Urinary bladder (tissue), 4 donors: ENCODE results near the gene ZNF516. TPM values are rescaled to one million over a fixed set of nuclear protein-coding genes. Genes with fewer than 3 reads are reported as not detected.

ENCODE experiments used
- DNase-seq: peaks from one replicate; pipeline ENCODE4 v3.0.0-alpha.2; 2015; ENCODE audit errors: extremely low spot score
- H3K27ac ChIP-seq: one replicate; pipeline ENCODE4 v1.5.1; 2013; ENCODE audit warnings: low read depth, mild to moderate bottlenecking, moderate library complexity
- H3K36me3 ChIP-seq: one replicate; pipeline ENCODE4 v1.6.1; 2013; ENCODE audit warnings: mild to moderate bottlenecking, moderate library complexity; ENCODE audit not compliant: insufficient read depth
- H3K4me1 ChIP-seq: one replicate; pipeline ENCODE4 v1.6.1; 2013; ENCODE audit warnings: mild to moderate bottlenecking, moderate library complexity; ENCODE audit not compliant: insufficient read depth
- H3K4me3 ChIP-seq: one replicate; pipeline ENCODE4 v1.5.1; 2013; ENCODE audit warnings: low read depth, low read length
- WGBS: extraction: QIAGEN DNeasy Blood & Tissue Kit; methylation state at CpG from one replicate; pipeline ENCODE4 v1.1.7; 2013; 5-methylcytosine and 5-hydroxymethylcytosine counted together
- polyA plus RNA-seq: library from polyadenylated mRNA; stranded (reverse); fragments of 200-250 nt; gene quantifications from one replicate; pipeline ENCODE4 v1.2.3, GENCODE V29; 2013
- total RNA-seq: library from RNA; depleted of rRNA; stranded (reverse); fragments of >200 nt; gene quantifications from one replicate; pipeline ENCODE4 v1.2.3, GENCODE V29; 2014
- donor health status: healthy with polysubstance abuse.
- donor health status: healthy.

The ZNF516 gene
- total and polyA plus RNA-seq, 2 donors: 16.1 to 30.5 TPM

DNA sequence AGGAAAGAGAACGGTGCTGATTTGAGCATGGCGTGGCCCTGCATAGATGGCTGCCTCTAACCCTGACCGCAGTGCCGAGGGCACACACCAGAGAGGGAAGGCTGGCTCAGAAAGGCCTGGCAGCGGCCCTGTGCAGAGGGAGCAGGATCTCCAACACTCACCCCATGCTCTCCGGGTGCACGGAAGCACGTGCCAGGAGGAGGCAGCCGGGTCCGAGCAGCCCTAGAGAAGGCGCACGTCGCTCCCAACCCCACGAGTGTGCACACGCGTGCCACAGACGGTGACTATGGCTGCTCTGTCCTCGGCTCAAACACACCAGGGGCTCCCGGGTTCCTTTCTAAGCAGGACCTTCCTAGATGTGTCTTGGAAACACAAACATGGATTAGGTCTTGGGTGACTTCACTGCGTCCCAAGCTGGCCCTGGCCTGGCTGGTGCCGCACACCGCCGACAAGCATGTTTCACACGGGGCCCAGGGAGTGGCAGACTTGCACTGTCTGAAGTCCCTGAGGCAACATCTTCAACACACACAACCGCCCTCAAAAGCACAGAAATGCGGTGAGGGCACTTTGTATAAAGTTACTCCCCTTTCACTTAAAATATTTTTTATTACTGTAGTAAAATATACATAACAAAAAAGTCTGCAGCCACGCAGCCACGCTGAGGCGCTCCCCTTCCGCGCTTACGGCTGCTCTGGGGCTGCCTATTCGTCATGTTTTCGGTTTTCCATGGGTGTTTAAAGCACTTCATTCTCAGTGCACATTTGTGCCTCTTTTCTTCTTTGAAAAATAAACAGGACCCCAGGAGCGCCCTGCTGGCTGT, 110.0 kb downstream of the ZNF516 start:
- Histone ChIP-seq H3K36me3 (no peaks in the 10 kb centered on the region), H3K4me3 (no peak overlapping the region), H3K4me1 (no peaks in the 10 kb centered on the region), H3K27ac (no peak overlapping the region)
- WGBS: 93% methylated on average over 35 of the region's 35 CpGs
- no peak for DNase-seq

DNA sequence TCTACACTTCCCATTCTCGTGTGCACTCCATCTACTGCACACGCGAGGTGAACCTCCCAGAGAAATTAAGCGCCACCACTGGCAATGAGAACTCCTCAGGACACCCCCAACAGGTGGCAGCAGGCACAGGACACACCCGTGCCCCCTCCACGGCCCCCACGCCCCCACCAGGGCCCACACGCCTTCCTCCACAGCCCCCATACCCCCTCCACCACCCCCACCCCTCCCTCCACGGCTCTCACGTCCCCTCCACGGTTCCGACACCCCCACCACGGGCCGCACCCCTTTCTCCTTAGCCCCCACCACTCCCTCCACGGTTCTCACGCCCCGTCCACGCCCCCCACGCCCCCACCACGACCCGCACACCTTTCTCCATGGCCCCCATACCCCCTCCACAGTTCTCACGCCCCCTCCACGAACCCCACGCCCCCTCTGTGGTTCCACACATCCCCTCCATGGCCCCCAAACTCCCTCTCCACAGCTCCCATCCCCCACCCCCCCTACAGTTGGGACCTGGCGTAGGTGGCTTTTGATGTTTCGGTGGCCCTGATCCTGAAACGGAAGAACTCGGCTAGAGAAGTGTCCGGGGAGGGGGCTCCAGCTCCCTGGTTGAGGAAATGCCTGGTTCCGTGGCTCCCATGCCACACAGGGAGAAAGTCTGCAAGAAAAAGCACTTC, 110.8 kb downstream of the ZNF516 start:
- no peak for DNase-seq
- no peak overlapping the region for H3K4me3 ChIP-seq
- WGBS: 93% methylated on average over 30 of the region's 30 CpGs

DNA sequence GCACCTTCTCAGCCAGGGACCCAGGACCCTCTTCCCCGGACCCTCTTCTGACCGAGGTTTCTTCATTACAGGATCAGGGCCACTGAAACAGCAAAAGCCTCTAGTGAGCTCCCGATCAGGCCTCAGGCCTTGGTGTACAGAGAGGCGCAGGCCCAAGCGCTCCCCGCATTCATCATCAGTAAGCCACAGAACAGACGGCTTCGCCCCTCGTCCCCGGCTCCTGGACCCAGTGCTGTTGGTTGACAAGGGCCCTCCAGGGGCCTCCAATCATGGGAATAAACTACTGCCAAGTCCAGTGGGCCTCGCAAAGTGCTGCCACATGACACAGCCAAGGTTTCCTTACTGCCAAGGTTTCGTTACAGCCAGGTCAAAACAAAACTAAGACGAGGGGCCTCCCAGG, 111.4 kb downstream of the ZNF516 start:
- H3K4me1 ChIP-seq: no peaks in the 10 kb centered on the region
- no peak for DNase-seq
- no peak overlapping the region for H3K27ac ChIP-seq
- H3K36me3 ChIP-seq: peaks cover 3% of the 10 kb centered on the region
- 93% methylated on average over 13 of the region's 13 CpGs for WGBS
- H3K4me3 ChIP-seq: no peak overlapping the region

More for the DNA sequence above, 110.8 kb downstream of the ZNF516 start:
- Histone ChIP-seq H3K4me1 (no peaks in the 10 kb centered on the region), H3K36me3 (peaks cover 3% of the 10 kb centered on the region), H3K27ac (no peak overlapping the region)

DNA sequence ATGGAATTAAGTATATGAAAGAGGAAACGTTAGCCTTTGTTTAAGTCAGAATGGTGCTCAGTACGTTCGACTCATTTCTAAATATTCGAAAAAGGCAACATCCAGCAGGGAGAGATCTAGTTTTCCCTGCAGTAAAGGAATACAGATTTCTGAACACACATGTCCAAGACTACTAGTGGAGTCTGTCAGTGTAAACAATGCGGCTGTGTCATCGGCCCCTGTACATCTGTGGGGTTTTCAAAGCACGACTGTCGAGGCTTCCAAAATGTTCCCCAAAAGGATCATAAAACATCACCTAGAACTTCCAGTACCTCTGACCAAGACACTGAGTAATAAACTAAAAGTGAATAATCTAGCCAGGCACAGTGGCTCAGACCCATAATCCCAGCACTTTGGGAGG, 112.8 kb downstream of the ZNF516 start:
- H3K27ac ChIP-seq: no peak overlapping the region
- H3K36me3 ChIP-seq: peaks cover 3% of the 10 kb centered on the region
- DNase-seq: no peak
- H3K4me1 ChIP-seq: no peaks in the 10 kb centered on the region
- 63% methylated on average over 8 of the region's 8 CpGs for WGBS
- H3K4me3 ChIP-seq: no peak overlapping the region

DNA sequence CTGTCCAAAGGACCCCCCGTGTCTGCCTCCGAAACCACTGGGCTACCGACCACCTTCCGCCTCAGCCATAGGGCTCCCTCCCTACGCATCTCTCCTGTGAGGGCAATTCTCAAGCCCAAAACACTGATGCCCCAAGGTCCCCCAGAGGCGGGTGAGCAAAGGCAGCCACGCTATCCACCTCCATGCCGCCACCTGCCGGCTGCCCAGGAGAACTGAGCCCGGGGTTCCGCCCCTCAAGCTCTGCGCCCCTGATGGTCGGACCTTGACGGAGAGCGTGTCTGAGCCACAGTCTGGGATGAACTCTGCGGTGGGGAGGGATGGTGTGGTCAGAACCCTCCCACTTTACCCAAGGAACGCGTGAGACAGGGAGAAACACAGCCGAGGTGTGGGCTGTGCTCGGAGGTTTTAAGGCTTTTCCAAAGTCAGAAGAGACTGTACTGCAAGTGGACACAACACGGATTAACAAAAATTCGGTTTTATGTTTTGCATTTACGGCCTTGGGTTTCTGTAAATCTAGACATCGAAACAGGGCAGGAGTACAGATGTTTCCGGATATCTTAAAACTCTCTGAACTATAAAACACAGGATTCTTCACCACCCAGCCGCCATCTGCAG, 114.1 kb downstream of the ZNF516 start:
- Histone ChIP-seq H3K27ac (no peak overlapping the region), H3K36me3 (peaks cover 3% of the 10 kb centered on the region), H3K4me1 (no peaks in the 10 kb centered on the region), H3K4me3 (no peak overlapping the region)
- WGBS: 77% methylated on average over 26 of the region's 26 CpGs
- DNase-seq: no peak

DNA sequence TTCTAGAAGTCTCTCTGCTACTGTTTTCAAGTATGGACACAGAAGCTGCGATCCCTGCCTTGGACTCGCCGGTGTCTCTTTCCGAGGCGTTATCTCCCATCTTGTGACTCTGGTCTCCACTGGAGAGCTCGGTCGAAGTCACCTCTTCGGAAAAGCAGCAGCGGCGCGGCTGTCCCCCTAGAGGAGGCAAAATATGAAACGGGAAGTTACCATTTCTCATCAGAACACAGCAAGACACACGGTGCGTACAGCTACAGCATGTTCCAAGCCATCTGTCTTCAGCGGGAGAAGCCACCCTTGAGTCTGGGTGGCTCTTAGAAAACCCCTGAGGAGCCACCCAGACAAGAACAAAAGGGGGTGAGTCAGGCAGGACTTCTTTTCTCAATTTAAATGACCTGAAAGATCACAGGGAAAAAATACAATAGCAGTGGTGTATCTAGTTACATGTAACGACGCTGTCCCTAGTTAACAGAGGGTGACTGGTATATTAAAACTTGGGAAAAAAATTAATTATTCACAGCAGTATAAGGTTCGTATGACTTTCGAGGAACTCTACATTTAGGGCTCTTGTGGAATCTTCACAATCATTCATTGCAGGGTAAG, 114.8 kb downstream of the ZNF516 start:
- Histone ChIP-seq H3K27ac (no peak overlapping the region), H3K36me3 (peaks cover 3% of the 10 kb centered on the region), H3K4me1 (no peaks in the 10 kb centered on the region), H3K4me3 (no peak overlapping the region)
- WGBS: 95% methylated on average over 19 of the region's 19 CpGs
- no peak for DNase-seq

DNA sequence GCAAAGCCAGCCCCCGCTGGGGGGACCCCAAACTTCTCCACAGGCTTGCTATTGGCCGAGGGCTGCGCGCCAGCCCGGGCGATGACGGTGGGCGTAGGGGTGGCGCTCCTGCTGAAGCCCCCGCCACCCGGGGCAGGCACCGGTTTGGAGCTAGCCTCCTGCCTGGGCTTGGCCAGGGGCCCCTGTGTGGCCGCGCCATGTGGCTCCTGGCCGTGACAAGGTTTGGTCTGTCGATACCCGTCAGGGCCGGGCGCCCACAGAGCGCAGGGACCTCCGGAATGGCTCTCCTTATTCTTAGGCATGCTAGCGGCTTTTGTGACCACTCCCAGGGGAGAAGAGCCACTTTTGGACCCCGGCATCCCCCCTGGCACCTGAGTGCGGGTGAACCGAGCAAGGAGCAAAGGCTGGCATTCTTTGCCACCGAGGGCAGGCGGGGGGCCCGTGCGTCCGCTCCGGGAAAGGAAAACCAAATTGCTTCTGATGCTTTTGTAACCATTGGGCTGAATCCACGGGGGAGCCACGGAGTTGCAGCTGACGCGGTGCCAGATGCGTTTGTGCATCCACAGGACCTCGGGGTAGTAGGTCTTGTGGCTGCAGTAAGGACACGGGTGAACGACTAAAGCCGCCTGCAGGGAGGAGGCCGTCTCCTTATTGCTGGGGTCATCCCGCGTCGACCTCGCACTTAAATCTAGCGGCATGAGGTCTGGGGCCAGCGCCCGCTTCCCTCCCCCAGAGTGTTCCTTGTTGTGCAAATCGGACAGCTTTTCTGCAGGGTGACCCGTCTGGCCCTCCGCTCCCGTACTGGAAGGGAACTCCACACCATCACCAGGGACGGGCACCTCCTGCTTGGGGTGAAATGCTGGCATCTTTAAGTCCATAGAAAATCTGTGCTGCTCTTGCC, 115.6 kb downstream of the ZNF516 start:
- Histone ChIP-seq H3K27ac (no peak overlapping the region), H3K4me3 (no peak overlapping the region), H3K4me1 (no peaks in the 10 kb centered on the region), H3K36me3 (peaks cover 3% of the 10 kb centered on the region)
- WGBS: 97% methylated on average over 53 of the region's 53 CpGs
- no peak for DNase-seq

DNA sequence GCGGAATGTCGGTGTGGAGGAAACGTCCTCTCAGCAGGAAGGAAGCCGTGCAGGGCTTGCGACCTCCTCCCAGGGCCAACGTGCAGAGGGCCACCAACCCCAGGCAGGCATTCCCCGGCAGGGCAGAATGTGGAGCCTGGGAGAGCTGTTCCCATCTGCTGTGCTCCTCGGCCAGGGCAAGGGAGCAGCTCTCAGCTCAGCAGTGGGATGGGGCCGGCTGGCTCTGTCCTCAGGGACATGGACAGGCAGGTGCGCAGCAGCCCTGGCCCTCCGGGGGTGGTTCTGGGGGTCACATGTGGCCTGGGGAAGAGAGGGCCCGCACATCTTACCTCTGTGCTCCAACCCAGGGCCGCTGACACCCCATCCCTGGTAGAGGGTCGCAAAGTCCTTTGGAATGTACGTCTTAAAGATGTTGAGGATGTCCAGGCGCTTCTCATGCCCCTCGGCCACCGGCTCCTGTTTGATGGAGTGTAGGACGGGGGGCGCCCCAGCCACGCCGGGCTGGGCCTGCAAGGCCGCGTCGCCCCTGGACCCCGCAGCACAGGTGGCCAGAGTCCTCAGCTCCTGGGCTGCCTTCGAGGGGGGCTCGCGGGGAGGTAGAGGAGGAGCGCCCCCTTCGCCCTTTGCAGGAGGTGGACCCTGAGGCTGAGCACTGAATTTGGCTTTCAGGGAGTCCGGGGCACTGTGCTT, 116.4 kb downstream of the ZNF516 start:
- no peak overlapping the region for H3K4me3 ChIP-seq
- no peaks in the 10 kb centered on the region for H3K4me1 ChIP-seq
- WGBS: 90% methylated on average over 32 of the region's 32 CpGs
- H3K36me3 ChIP-seq: peaks cover 3% of the 10 kb centered on the region
- DNase-seq: no peak
- H3K27ac ChIP-seq: no peak overlapping the region

DNA sequence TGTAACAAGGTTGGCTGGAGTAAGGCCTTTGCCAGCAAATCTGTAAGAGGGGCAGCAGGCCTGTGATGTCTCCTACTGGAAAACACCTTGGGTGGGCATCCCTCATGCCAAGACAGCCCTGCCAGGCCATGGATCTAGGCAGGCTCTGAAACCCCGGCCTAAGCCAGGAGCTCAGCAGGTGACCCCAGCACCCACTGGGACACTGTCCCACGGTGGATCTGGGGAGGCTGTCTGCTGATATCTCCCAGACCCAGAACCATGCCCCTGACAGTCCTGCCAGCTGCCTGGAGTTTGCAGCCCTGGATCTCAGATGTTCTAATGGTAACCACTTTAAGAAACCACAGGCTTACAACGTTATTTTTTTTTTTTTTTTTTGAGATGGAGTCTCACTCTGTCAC, 117.7 kb downstream of the ZNF516 start:
- WGBS: 85% methylated on average over 3 of the region's 3 CpGs
- DNase-seq: no peak

DNA sequence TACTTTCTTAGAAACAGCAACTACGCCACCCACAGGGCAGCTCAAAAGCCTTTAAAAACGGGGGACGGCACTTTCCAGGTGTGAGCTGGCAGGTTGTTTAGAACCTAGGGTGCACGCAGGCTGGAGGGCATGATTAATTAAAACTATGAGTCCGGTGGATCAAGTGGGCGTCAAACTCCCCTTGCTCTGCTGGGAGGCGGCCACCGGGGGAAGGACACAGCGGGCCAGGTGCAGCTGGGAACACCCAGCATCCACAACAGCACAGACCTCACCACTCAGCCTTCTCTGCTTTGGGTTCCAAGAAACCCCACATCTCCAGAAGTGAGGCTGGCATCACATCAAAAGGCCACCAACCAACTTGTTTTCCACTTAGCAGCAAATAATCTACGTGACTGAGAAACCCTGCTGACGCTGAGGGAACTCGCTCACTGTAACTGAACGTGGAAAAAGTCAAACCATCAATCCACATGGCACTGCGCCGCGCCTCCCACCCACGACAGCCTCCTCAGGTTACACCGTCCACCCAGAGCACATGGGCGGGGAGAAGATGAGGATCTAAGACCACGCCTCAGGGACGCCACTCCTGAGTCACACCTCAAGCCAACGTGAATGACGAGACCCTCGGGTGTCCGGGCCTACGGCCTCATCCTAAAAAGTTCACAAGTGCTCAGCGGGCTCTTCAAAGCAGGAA, 118.2 kb downstream of the ZNF516 start:
- H3K4me1 ChIP-seq: no peaks in the 10 kb centered on the region
- H3K27ac ChIP-seq: no peak overlapping the region
- peaks cover 3% of the 10 kb centered on the region for H3K36me3 ChIP-seq
- no peak for DNase-seq
- WGBS: 85% methylated on average over 27 of the region's 27 CpGs
- no peak overlapping the region for H3K4me3 ChIP-seq

More for the DNA sequence above, 117.7 kb downstream of the ZNF516 start:
- peaks cover 3% of the 10 kb centered on the region for H3K36me3 ChIP-seq
- H3K4me3 ChIP-seq: no peak overlapping the region
- no peaks in the 10 kb centered on the region for H3K4me1 ChIP-seq
- H3K27ac ChIP-seq: no peak overlapping the region

DNA sequence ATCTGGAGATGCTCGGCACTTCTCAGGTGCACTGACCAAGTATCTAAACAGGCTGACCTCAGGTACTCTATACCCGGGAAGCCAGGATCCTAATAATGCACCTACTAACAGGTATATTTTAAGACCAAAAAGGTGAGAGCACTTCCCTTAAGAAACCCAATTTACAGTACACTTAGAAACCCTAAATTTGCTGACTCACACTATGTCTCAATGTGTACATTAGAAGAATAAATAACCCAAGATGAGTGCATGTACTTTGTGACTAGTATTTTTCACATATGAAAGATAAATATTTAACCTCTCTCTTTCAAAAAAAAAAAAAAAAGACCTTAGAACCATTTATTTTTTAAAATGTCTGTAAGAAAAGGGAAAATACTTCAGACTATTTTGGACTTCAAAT, 118.8 kb downstream of the ZNF516 start:
- H3K36me3 ChIP-seq: peaks cover 3% of the 10 kb centered on the region
- H3K4me3 ChIP-seq: no peak overlapping the region
- 88% methylated on average over 2 of the region's 2 CpGs for WGBS
- DNase-seq: no peak
- no peak overlapping the region for H3K27ac ChIP-seq
- H3K4me1 ChIP-seq: no peaks in the 10 kb centered on the region
